ENCODE data around the gene RBPMS2.

DNA sequence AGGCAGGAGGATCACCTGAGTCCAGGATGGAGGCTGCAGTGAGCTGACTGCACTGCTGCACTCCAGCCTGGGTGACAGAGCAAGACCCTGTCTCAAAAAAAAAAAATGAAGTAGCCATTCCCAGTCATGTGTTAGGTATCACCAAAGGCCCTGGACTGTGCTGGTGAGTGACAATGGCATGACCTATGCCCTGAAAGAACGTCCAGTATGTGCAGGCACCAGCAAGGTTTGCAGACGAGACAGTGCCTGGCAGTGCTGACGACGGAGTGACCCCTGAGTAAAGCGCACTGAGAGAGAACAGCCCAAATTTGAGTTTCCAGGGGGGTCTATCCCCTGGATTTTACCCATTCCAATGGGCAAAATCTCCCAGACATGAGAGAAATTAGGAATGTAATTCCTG lies 45.2 kb downstream of the RBPMS2 start:
- TF ChIP-seq POLR2A (IDR thresholded peaks at IDR 0.05; ENCODE audit: low read depth, low read length) (no peak), POLR2AphosphoS5 (IDR thresholded peaks at IDR 0.05; ENCODE audit: low read depth, low read length) (no peak), TAF1 (IDR thresholded peaks at IDR 0.05; ENCODE audit: low read depth, low read length) (no peak), PAX5 (IDR thresholded peaks at IDR 0.05; ENCODE audit: insufficient read depth, low read length, severe bottlenecking) (no peak), POU2F2 (IDR thresholded peaks at IDR 0.05; ENCODE audit: low read depth, low read length) (no peak), SPI1 (IDR thresholded peaks at IDR 0.05; ENCODE audit: low read depth, low read length) (no peak)
